Hepatocyte (in vitro differentiated cells): Measurements from ENCODE around the gene C19orf12. TPM values are rescaled to one million over a fixed set of nuclear protein-coding genes. Genes with fewer than 3 reads are reported as not detected.

Experiments
- DNase-seq: peaks from one replicate; pipeline ENCODE4 v3.0.0-alpha.2; 2016; ENCODE audit warnings: low spot score
- H2AFZ ChIP-seq: fragments of 200-600 bp; sonication (generic); 2 replicates; pipeline ENCODE4 v1.6.0; 2016; ENCODE audit warnings: antibody characterized with exemption, mild to moderate bottlenecking
- H3K27ac ChIP-seq: fragments of 200-600 bp; sonication (generic); 2 replicates; pipeline ENCODE4 v1.5.1; 2016; ENCODE audit warnings: mild to moderate bottlenecking
- H3K27me3 ChIP-seq: fragments of 200-600 bp; sonication (generic); 2 replicates; pipeline ENCODE4 v1.6.1; 2016
- H3K36me3 ChIP-seq: fragments of 200-600 bp; sonication (generic); replicated peaks from 2 replicates; pipeline ENCODE4 v1.5.1; 2016; ENCODE audit warnings: low read depth; ENCODE audit not compliant: insufficient read depth
- H3K4me1 ChIP-seq: fragments of 200-600 bp; sonication (generic); 2 replicates; pipeline ENCODE4 v1.5.1; 2016; ENCODE audit warnings: mild to moderate bottlenecking, moderate library complexity; ENCODE audit not compliant: insufficient read depth
- H3K4me2 ChIP-seq: fragments of 200-600 bp; sonication (generic); 2 replicates; pipeline ENCODE4 v1.6.0; 2016
- H3K4me3 ChIP-seq: fragments of 200-600 bp; sonication (generic); 2 replicates; pipeline ENCODE4 v1.5.1; 2016; ENCODE audit warnings: mild to moderate bottlenecking
- H3K79me2 ChIP-seq: fragments of 200-600 bp; sonication (generic); 2 replicates; pipeline ENCODE4 v1.6.0; 2017; ENCODE audit warnings: mild to moderate bottlenecking
- H3K9me2 ChIP-seq: fragments of 200-600 bp; sonication (generic); replicated peaks from 2 replicates; pipeline ENCODE4 v1.6.0; 2017; ENCODE audit warnings: mild to moderate bottlenecking; ENCODE audit not compliant: insufficient read depth
- H3K9me3 ChIP-seq: fragments of 200-600 bp; sonication (generic); 2 replicates; pipeline ENCODE4 v1.5.1; 2016; ENCODE audit warnings: low read depth, mild to moderate bottlenecking
- H4K20me1 ChIP-seq: fragments of 200-600 bp; sonication (generic); 2 replicates; pipeline ENCODE4 v1.6.0; 2016; ENCODE audit warnings: mild to moderate bottlenecking; ENCODE audit not compliant: insufficient read depth, poor library complexity, severe bottlenecking
- CTCF ChIP-seq: fragments of 200-600 bp; sonication (generic); IDR thresholded peaks from 2 replicates; pipeline ENCODE4 v1.5.1; 2016; ENCODE audit warnings: antibody characterized with exemption, mild to moderate bottlenecking; ENCODE audit not compliant: poor library complexity
- EZH2 ChIP-seq: fragments of 200-600 bp; sonication (generic); IDR thresholded peaks from 2 replicates; pipeline ENCODE4 v1.6.1; 2016; ENCODE audit warnings: antibody characterized with exemption, mild to moderate bottlenecking, borderline replicate concordance
- EZH2phosphoT487 ChIP-seq: fragments of 200-600 bp; sonication (generic); IDR thresholded peaks from one replicate; pipeline ENCODE4 v1.6.1; 2018; ENCODE audit warnings: antibody characterized with exemption, mild to moderate bottlenecking, low read depth, moderate library complexity; ENCODE audit not compliant: unreplicated experiment, severe bottlenecking
- WGBS: methylation state at CpG from one replicate; pipeline ENCODE4 v1.1.6; 2016; ENCODE audit warnings: low lambda C conversion rate; ENCODE audit errors: missing lambda C conversion rate; 5-methylcytosine and 5-hydroxymethylcytosine counted together
- polyA plus RNA-seq: library from polyadenylated mRNA; unstranded; fragments of >200 nt; fragmentation: Nextera tagmentation; extraction: Ambion mirVana; gene quantifications from 2 replicates; pipeline ENCODE4 v1.2.1, GENCODE V29; 2016
- total RNA-seq: library from RNA; depleted of rRNA; stranded (reverse); fragments of >200 nt; gene quantifications from 2 replicates; pipeline ENCODE4 v1.2.3, GENCODE V29; 2014

C19orf12 gene
- total and polyA plus RNA-seq, 2 experiments from 2014 or later: 41.5 to 57.2 TPM

DNA sequence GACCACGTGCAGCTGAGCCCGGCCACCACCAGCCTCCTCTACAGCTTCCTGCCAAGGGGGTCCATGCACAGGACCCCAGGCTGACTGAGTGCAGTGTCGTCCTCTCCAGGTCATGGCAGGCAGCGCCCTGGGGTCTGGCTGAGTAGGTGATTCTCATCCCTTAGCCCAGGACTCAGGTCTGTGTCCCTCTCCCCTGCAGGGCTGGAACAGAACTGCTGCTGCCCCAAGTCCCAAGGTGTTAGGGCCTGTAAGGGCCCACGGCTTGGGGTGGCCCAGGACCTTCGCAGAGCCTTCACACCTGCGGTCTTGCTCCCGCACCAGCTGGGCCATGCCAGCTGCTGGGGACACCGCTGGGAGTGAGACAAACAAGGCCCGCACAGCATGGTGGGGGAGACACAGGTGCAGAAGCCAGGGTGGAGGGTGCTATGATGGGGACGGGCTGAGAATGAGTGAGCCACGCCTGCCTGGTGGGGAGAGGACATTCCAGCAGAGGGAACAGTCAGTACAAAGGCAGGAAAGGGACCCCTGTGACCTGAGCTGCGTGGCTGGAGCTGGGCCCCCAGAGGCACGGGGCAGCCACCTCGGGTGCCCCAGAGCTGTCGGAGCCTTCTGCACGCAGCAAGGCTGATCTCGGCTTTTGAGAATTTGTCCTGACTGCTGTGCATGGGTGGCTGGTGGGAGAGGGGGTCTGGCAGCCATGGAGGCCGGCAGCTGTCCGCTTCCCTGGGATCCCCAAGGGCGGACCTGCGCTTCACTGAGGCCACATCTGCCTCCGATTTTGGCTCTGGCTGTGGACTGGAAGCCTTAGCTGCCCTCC is 37.9 kb downstream of the C19orf12 start:
- Histone ChIP-seq H3K27ac (no peak overlapping the region), H3K4me1 (no peaks in the 10 kb centered on the region), H3K36me3 (no peaks in the 10 kb centered on the region)

DNA sequence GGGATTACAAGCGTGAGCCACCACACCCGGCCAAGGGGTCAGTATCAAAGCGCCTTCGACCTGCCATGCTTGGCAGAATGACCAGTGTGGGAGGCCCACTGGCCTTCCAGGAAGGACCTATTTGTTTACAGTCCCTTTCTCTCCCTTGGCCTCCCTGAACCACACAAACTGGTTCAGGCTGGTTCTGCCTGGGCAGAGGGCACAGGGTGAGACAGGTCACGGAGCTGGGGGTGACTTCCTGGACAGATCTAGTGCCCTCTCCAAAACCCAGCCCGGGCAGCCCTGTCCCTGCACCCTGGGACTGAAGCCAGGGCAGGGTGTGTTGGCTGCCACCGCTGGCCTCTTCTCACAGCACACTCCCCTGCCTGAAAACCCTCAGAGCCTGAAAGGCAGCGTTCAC is 38.5 kb downstream of the C19orf12 start:
- WGBS: 83% methylated on average over 8 of the region's 8 CpGs
- H3K36me3 ChIP-seq: no peaks in the 10 kb centered on the region
- H3K79me2 ChIP-seq: no peaks in the 10 kb centered on the region
- no peaks in the 10 kb centered on the region for H3K27me3 ChIP-seq
- H3K4me1 ChIP-seq: no peaks in the 10 kb centered on the region
- no peak overlapping the region for H2AFZ ChIP-seq
- no peaks in the 10 kb centered on the region for H3K9me3 ChIP-seq
- DNase-seq: no peak
- no peaks in the 10 kb centered on the region for H4K20me1 ChIP-seq
- no peak overlapping the region for H3K27ac ChIP-seq
- TF ChIP-seq EZH2 (no peak), CTCF (no peak), EZH2phosphoT487 (no peak)
- no peak overlapping the region for H3K4me3 ChIP-seq
- no peaks in the 10 kb centered on the region for H3K9me2 ChIP-seq
- H3K4me2 ChIP-seq: no peak overlapping the region

More for the DNA sequence above, 37.9 kb downstream of the C19orf12 start:
- H4K20me1 ChIP-seq: no peaks in the 10 kb centered on the region
- TF ChIP-seq EZH2 (no peak), EZH2phosphoT487 (no peak), CTCF (no peak)
- no peak overlapping the region for H2AFZ ChIP-seq
- H3K9me2 ChIP-seq: no peaks in the 10 kb centered on the region
- no peak overlapping the region for H3K4me3 ChIP-seq
- no peaks in the 10 kb centered on the region for H3K9me3 ChIP-seq
- 90% methylated on average over 19 of the region's 23 CpGs for WGBS
- H3K27me3 ChIP-seq: no peaks in the 10 kb centered on the region
- H3K79me2 ChIP-seq: no peaks in the 10 kb centered on the region
- DNase-seq: no peak
- no peak overlapping the region for H3K4me2 ChIP-seq

- Histone ChIP-seq H3K4me3 (no peak overlapping the region), H3K79me2 (no peaks in the 10 kb centered on the region), H3K9me2 (no peaks in the 10 kb centered on the region), H3K27ac (no peak overlapping the region), H2AFZ (no peak overlapping the region), H3K27me3 (no peaks in the 10 kb centered on the region), H3K9me3 (no peaks in the 10 kb centered on the region), H4K20me1 (no peaks in the 10 kb centered on the region), H3K36me3 (no peaks in the 10 kb centered on the region), H3K4me2 (no peak overlapping the region), H3K4me1 (no peaks in the 10 kb centered on the region)
- TF ChIP-seq EZH2: no peak
- TF ChIP-seq CTCF: no peak
- TF ChIP-seq EZH2phosphoT487: no peak
- no peak for DNase-seq
- 89% methylated on average over 13 of the region's 13 CpGs for WGBS
Observed at GRCh38 chr19:29675650-29676186, 39.3 kb downstream of the C19orf12 start.
